PC-3 (cell line): ENCODE results near the gene C3orf22. TPM values are rescaled to one million over a fixed set of nuclear protein-coding genes. Genes with fewer than 3 reads are reported as not detected.

ENCODE experiments used
- ATAC-seq: fragments of 200-7000 bp; cut with Tn5 transposase; 2 replicates; pipeline ENCODE4 v1.9.1; 2020; ENCODE audit warnings: mild to moderate bottlenecking, moderate library complexity
- BruUV-seq: library from RNA; stranded (reverse); fragments of 400-500 nt; replicated peaks from 2 replicates; lab custom pipeline; 2021; lab: Mats Ljungman, UMichigan
- CTCF ChIA-PET: fragments of 300-600 bp; sonication (Branson Sonifier 250); formaldehyde crosslinking; loops from one replicate; lab custom pipeline; 2022; ENCODE audit warnings: antibody characterized with exemption; lab: Charles Lee
- POLR2A ChIA-PET: fragments of 300-600 bp; sonication (Branson Sonifier 250); formaldehyde crosslinking; loops from one replicate; lab custom pipeline; 2022; ENCODE audit warnings: antibody characterized with exemption; ENCODE audit not compliant: unreplicated experiment; lab: Charles Lee
- DNase-seq: peaks from one replicate; pipeline ENCODE4 v3.0.0-alpha.2; 2015
- H2AFZ ChIP-seq: fragments of 300-600 bp; sonication (generic); 2 replicates; pipeline ENCODE4 v1.6.0; 2016; ENCODE audit warnings: antibody characterized with exemption, low read length
- H3F3A ChIP-seq: fragments of 300-600 bp; sonication (generic); one replicate; pipeline ENCODE4 v1.6.0; 2017; ENCODE audit warnings: antibody characterized with exemption, low read length, control low read depth, mild to moderate bottlenecking; ENCODE audit not compliant: unreplicated experiment
- H3K27ac ChIP-seq: fragments of 300-600 bp; sonication (generic); 2 replicates; pipeline ENCODE4 v1.5.1; 2016; ENCODE audit warnings: mild to moderate bottlenecking, low read length
- H3K27me3 ChIP-seq: fragments of 300-600 bp; sonication (generic); 2 replicates; pipeline ENCODE4 v1.6.1; 2016; ENCODE audit warnings: low read length, mixed read lengths
- H3K36me3 ChIP-seq: fragments of 300-600 bp; sonication (generic); 2 replicates; pipeline ENCODE4 v1.6.1; 2016; ENCODE audit warnings: low read depth, mixed run types, low read length, mixed read lengths
- H3K4me1 ChIP-seq: fragments of 300-600 bp; sonication (generic); 2 replicates; pipeline ENCODE4 v1.5.1; 2016; ENCODE audit warnings: low read length; ENCODE audit not compliant: insufficient read depth
- H3K4me2 ChIP-seq: fragments of 300-600 bp; sonication (generic); 2 replicates; pipeline ENCODE4 v1.6.0; 2016; ENCODE audit warnings: low read length
- H3K4me3 ChIP-seq: fragments of 300-600 bp; sonication (generic); 2 replicates; pipeline ENCODE4 v1.5.1; 2016; ENCODE audit warnings: mild to moderate bottlenecking, low read length, mixed read lengths
- H3K79me2 ChIP-seq: fragments of 300-600 bp; sonication (generic); 2 replicates; pipeline ENCODE4 v1.6.1; 2017; ENCODE audit warnings: low read length, mixed read lengths
- H3K9ac ChIP-seq: fragments of 300-600 bp; sonication (generic); 2 replicates; pipeline ENCODE4 v1.6.0; 2016; ENCODE audit warnings: mild to moderate bottlenecking, low read length
- H3K9me2 ChIP-seq: fragments of 300-600 bp; sonication (generic); replicated peaks from 2 replicates; pipeline ENCODE4 v1.6.1; 2016; ENCODE audit warnings: mixed run types, low read length, mixed read lengths
- H3K9me3 ChIP-seq: fragments of 300-600 bp; sonication (generic); 2 replicates; pipeline ENCODE4 v1.6.1; 2016; ENCODE audit warnings: low read length, mixed read lengths
- H4K20me1 ChIP-seq: fragments of 300-600 bp; sonication (generic); 2 replicates; pipeline ENCODE4 v1.6.1; 2016; ENCODE audit warnings: low read length, mixed read lengths
- EZH2 ChIP-seq: fragments of 300-600 bp; sonication (generic); IDR thresholded peaks from one replicate; pipeline ENCODE4 v1.6.1; 2017; ENCODE audit warnings: antibody characterized with exemption, mild to moderate bottlenecking, low read length; ENCODE audit not compliant: unreplicated experiment
- EZH2phosphoT487 ChIP-seq: fragments of 300-600 bp; sonication (generic); IDR thresholded peaks from 2 replicates; pipeline ENCODE4 v1.6.1; 2018; ENCODE audit warnings: mild to moderate bottlenecking, antibody characterized with exemption, low read length, borderline replicate concordance
- intact Hi-C: fragments of 100-400 bp; cut with micrococcal nuclease; formaldehyde crosslinking; loops from 2 replicates; pipeline ENCODE4 v1.9.0; 2023
- total RNA-seq: library from RNA; depleted of rRNA; stranded (reverse); fragments of >200 nt; gene quantifications from 2 replicates; pipeline ENCODE4 v1.2.3, GENCODE V29; 2014
- TF ChIP-seq, protein P1 (sequence below): fragments of 300-600 bp; sonication (generic); conservative IDR thresholded peaks from 2 replicates; pipeline ENCODE4 v1.5.1; 2017; ENCODE audit warnings: antibody characterized with exemption, low read depth, mild to moderate bottlenecking, low read length

C3orf22 gene
- total RNA-seq, 1 experiment from 2014 or later, result not detected

DNA sequence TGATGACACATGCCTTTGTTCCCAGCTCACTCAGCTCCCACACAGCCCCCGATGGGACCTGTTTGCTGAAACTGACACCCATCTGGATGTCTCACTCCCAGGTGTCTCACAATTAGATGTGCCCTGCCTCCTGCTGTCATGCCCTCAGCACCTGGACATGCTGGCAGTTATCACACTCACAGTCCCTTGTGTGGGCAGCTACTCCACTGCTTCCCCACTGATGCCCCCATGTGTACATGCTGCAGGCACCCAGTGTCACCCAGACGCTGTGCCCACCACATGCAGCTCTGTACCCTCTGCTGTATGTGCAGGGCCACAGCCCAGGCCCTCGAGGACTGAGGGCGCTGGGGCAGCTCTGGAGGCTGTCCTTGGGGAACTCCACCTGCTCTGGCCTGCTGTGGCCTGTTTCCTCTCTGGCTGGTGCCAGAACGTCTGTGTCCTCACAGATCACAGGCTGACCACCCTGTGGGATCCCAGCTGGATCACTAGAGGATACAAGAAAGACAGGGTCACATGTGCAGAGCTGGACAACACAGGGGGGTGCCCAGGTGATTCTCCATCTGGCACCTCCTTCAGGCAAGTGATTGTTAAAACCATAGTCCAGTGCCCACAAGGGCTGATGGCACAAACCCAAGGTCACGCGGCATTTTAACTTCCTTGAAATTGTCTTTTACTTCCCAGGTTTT lies 14.0 kb downstream of the C3orf22 start:
- Histone ChIP-seq H3K27me3 (0 out of 2 replicates have a peak, but pooled peaks cover 10% of the 10 kb centered on the region), H3F3A (no peaks in the 10 kb centered on the region), H3K9ac (no peak overlapping the region), H3K36me3 (no peaks in the 10 kb centered on the region), H2AFZ (no peak overlapping the region), H3K4me1 (peaks cover 14% of the 10 kb centered on the region), H3K4me3 (no peak overlapping the region), H3K79me2 (no peaks in the 10 kb centered on the region), H3K4me2 (no peak overlapping the region), H3K9me2 (no peaks in the 10 kb centered on the region), H3K9me3 (no peaks in the 10 kb centered on the region), H4K20me1 (no peaks in the 10 kb centered on the region), H3K27ac (no peak overlapping the region)
- intact Hi-C loops, result no loop called here
- BruUV-seq, result no TSS peak
- ChIA-PET POLR2A (no interaction called here), CTCF (no interaction called here)
- TF ChIP-seq EZH2, result no peak
- TF ChIP-seq EZH2phosphoT487, result no peak
- TF ChIP-seq, protein P1, sequence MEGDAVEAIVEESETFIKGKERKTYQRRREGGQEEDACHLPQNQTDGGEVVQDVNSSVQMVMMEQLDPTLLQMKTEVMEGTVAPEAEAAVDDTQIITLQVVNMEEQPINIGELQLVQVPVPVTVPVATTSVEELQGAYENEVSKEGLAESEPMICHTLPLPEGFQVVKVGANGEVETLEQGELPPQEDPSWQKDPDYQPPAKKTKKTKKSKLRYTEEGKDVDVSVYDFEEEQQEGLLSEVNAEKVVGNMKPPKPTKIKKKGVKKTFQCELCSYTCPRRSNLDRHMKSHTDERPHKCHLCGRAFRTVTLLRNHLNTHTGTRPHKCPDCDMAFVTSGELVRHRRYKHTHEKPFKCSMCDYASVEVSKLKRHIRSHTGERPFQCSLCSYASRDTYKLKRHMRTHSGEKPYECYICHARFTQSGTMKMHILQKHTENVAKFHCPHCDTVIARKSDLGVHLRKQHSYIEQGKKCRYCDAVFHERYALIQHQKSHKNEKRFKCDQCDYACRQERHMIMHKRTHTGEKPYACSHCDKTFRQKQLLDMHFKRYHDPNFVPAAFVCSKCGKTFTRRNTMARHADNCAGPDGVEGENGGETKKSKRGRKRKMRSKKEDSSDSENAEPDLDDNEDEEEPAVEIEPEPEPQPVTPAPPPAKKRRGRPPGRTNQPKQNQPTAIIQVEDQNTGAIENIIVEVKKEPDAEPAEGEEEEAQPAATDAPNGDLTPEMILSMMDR, result no peak
- no peak for DNase-seq
- no peak for ATAC-seq

DNA sequence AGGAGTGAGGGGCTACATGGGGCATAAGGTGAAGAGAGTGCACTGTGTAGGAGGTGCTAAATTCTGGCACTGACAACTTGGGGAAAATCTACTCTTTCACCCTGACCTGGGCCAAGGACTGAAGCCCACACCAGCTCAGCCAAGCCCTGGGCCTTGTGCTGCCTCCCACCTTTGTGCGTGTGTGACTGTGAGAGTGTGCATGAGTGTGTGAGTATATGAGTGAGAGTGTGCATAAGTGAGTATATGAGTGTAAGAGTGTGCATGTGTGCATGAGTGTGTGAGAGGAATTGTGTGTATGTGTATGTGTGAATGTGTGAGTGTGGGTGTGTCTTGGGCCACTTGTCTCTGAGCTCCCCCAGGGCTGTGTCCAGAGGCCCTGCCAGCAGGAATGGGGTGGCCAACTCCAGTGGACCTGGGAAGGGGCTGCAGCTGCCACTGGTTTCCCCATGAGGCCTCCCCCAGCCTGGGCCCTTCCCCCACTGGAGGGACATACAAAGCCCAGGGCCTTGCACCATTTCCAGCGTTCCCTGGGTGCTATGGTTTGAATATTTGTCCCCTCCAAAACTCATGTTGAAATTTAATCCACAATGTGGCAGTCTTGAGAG lies 15.2 kb downstream of the C3orf22 start:
- CTCF ChIA-PET, result no interaction called here
- Histone ChIP-seq H3K4me2 (no peak overlapping the region), H3K9ac (no peak overlapping the region), H3K4me1 (peaks cover 14% of the 10 kb centered on the region), H2AFZ (no peak overlapping the region), H3K79me2 (no peaks in the 10 kb centered on the region), H3K27me3 (0 out of 2 replicates have a peak, but pooled peaks cover 10% of the 10 kb centered on the region), H3K4me3 (no peak overlapping the region), H3K9me2 (no peaks in the 10 kb centered on the region), H3F3A (no peaks in the 10 kb centered on the region), H3K27ac (no peak overlapping the region), H3K36me3 (no peaks in the 10 kb centered on the region), H4K20me1 (no peaks in the 10 kb centered on the region), H3K9me3 (no peaks in the 10 kb centered on the region)
- TF ChIP-seq EZH2phosphoT487, result no peak
- no peak for TF ChIP-seq EZH2
- TF ChIP-seq, protein P1, result no peak
- DNase-seq (no peak), ATAC-seq (no peak)
- intact Hi-C loops, result no loop called here
- no TSS peak for BruUV-seq
- POLR2A ChIA-PET, result no interaction called here
